ENCODE data around the gene MTX1.

The MTX1 gene

GRCh38 chr1:155175927-155176371 is 32.5 kb upstream of the MTX1 start:
- Histone ChIP-seq H3K4me3 (ENCODE audit: low read length) (no peak overlapping the region), H3K4me1 (ENCODE audit: control insufficient read depth, insufficient read depth, low read length) (peaks cover 23% of the 10 kb centered on the region), H3K27me3 (ENCODE audit: control insufficient read depth, insufficient read depth, low read length) (no peaks in the 10 kb centered on the region), H3K9ac (ENCODE audit: low read depth, low read length) (no peak overlapping the region), H3K36me3 (ENCODE audit: insufficient read depth, low read length) (peaks cover 9% of the 10 kb centered on the region), H3K9me3 (replicated peaks; ENCODE audit: low read length) (no peaks in the 10 kb centered on the region), H3K4me2 (ENCODE audit: low read length) (no peak overlapping the region)

- H3K4me1 ChIP-seq (ENCODE audit: control insufficient read depth, insufficient read depth, low read length) = peaks cover 23% of the 10 kb centered on the region
- no peak overlapping the region for H3K4me2 ChIP-seq (ENCODE audit: low read length)
- peaks cover 9% of the 10 kb centered on the region for H3K36me3 ChIP-seq (ENCODE audit: insufficient read depth, low read length)
- no peaks in the 10 kb centered on the region for H3K9me3 ChIP-seq (replicated peaks; ENCODE audit: low read length)
- no peaks in the 10 kb centered on the region for H3K27me3 ChIP-seq (ENCODE audit: control insufficient read depth, insufficient read depth, low read length)
- H3K9ac ChIP-seq (ENCODE audit: low read depth, low read length) = no peak overlapping the region
- no peak overlapping the region for H3K4me3 ChIP-seq (ENCODE audit: low read length)
Measured at GRCh38 chr1:155176544-155177071, 31.9 kb upstream of the MTX1 start.

GRCh38 chr1:155177192-155177917 is 31.1 kb upstream of the MTX1 start:
- Histone ChIP-seq H3K9ac (ENCODE audit: low read depth, low read length) (no peak overlapping the region), H3K36me3 (ENCODE audit: insufficient read depth, low read length) (peaks cover 9% of the 10 kb centered on the region), H3K4me2 (ENCODE audit: low read length) (no peak overlapping the region), H3K4me1 (ENCODE audit: control insufficient read depth, insufficient read depth, low read length) (peaks cover 16% of the 10 kb centered on the region), H3K27me3 (ENCODE audit: control insufficient read depth, insufficient read depth, low read length) (no peaks in the 10 kb centered on the region), H3K4me3 (ENCODE audit: low read length) (no peak overlapping the region), H3K9me3 (replicated peaks; ENCODE audit: low read length) (no peaks in the 10 kb centered on the region)

GRCh38 chr1:155177918-155178281 is 30.6 kb upstream of the MTX1 start:
- Histone ChIP-seq H3K4me3 (ENCODE audit: low read length) (no peak overlapping the region), H3K9me3 (replicated peaks; ENCODE audit: low read length) (no peaks in the 10 kb centered on the region), H3K9ac (ENCODE audit: low read depth, low read length) (no peak overlapping the region), H3K4me1 (ENCODE audit: control insufficient read depth, insufficient read depth, low read length) (peaks cover 15% of the 10 kb centered on the region), H3K27me3 (ENCODE audit: control insufficient read depth, insufficient read depth, low read length) (no peaks in the 10 kb centered on the region), H3K4me2 (ENCODE audit: low read length) (no peak overlapping the region), H3K36me3 (ENCODE audit: insufficient read depth, low read length) (peaks cover 9% of the 10 kb centered on the region)

GRCh38 chr1:155178441-155179111 is 29.9 kb upstream of the MTX1 start:
- no peak overlapping the region for H3K4me3 ChIP-seq (ENCODE audit: low read length)
- H3K4me2 ChIP-seq (ENCODE audit: low read length) = no peak overlapping the region
- H3K36me3 ChIP-seq (ENCODE audit: insufficient read depth, low read length) = peaks cover 9% of the 10 kb centered on the region
- H3K27me3 ChIP-seq (ENCODE audit: control insufficient read depth, insufficient read depth, low read length) = no peaks in the 10 kb centered on the region
- H3K4me1 ChIP-seq (ENCODE audit: control insufficient read depth, insufficient read depth, low read length) = peaks cover 11% of the 10 kb centered on the region
- no peaks in the 10 kb centered on the region for H3K9me3 ChIP-seq (replicated peaks; ENCODE audit: low read length)
- H3K9ac ChIP-seq (ENCODE audit: low read depth, low read length) = no peak overlapping the region

- Histone ChIP-seq H3K4me1 (ENCODE audit: control insufficient read depth, insufficient read depth, low read length) (peaks cover 4% of the 10 kb centered on the region), H3K36me3 (ENCODE audit: insufficient read depth, low read length) (peaks cover 9% of the 10 kb centered on the region)
Measured at GRCh38 chr1:155179112-155180031, 29.1 kb upstream of the MTX1 start.

GRCh38 chr1:155181371-155182051 is 27.0 kb upstream of the MTX1 start:
- no peak overlapping the region for H3K4me3 ChIP-seq (ENCODE audit: low read length)
- H3K4me1 ChIP-seq (ENCODE audit: control insufficient read depth, insufficient read depth, low read length) = peaks cover 2% of the 10 kb centered on the region
- H3K9ac ChIP-seq (ENCODE audit: low read depth, low read length) = no peak overlapping the region
- peaks cover 9% of the 10 kb centered on the region for H3K36me3 ChIP-seq (ENCODE audit: insufficient read depth, low read length)
- no peaks in the 10 kb centered on the region for H3K9me3 ChIP-seq (replicated peaks; ENCODE audit: low read length)
- no peak overlapping the region for H3K4me2 ChIP-seq (ENCODE audit: low read length)
- no peaks in the 10 kb centered on the region for H3K27me3 ChIP-seq (ENCODE audit: control insufficient read depth, insufficient read depth, low read length)

More at GRCh38 chr1:155179112-155180031, 29.1 kb upstream of the MTX1 start:
- Histone ChIP-seq H3K9ac (ENCODE audit: low read depth, low read length) (no peak overlapping the region), H3K4me3 (ENCODE audit: low read length) (no peak overlapping the region), H3K9me3 (replicated peaks; ENCODE audit: low read length) (no peaks in the 10 kb centered on the region), H3K4me2 (ENCODE audit: low read length) (no peak overlapping the region), H3K27me3 (ENCODE audit: control insufficient read depth, insufficient read depth, low read length) (no peaks in the 10 kb centered on the region)

- H3K4me2 ChIP-seq (ENCODE audit: low read length) = no peak overlapping the region
- H3K36me3 ChIP-seq (ENCODE audit: insufficient read depth, low read length) = peaks cover 9% of the 10 kb centered on the region
- H3K9me3 ChIP-seq (replicated peaks; ENCODE audit: low read length) = no peaks in the 10 kb centered on the region
Measured at GRCh38 chr1:155182052-155182550, 26.4 kb upstream of the MTX1 start.

GRCh38 chr1:155183775-155184221 is 24.7 kb upstream of the MTX1 start:
- no peaks in the 10 kb centered on the region for H3K9me3 ChIP-seq (replicated peaks; ENCODE audit: low read length)

More at GRCh38 chr1:155182052-155182550, 26.4 kb upstream of the MTX1 start:
- H3K27me3 ChIP-seq (ENCODE audit: control insufficient read depth, insufficient read depth, low read length) = no peaks in the 10 kb centered on the region
- H3K4me1 ChIP-seq (ENCODE audit: control insufficient read depth, insufficient read depth, low read length) = peaks cover 2% of the 10 kb centered on the region
- no peak overlapping the region for H3K9ac ChIP-seq (ENCODE audit: low read depth, low read length)
- H3K4me3 ChIP-seq (ENCODE audit: low read length) = no peak overlapping the region

GRCh38 chr1:155184351-155184811 is 24.1 kb upstream of the MTX1 start:
- Histone ChIP-seq H3K4me1 (ENCODE audit: control insufficient read depth, insufficient read depth, low read length) (peaks cover 2% of the 10 kb centered on the region), H3K9me3 (replicated peaks; ENCODE audit: low read length) (no peaks in the 10 kb centered on the region), H3K27me3 (ENCODE audit: control insufficient read depth, insufficient read depth, low read length) (no peaks in the 10 kb centered on the region), H3K4me3 (ENCODE audit: low read length) (no peak overlapping the region), H3K4me2 (ENCODE audit: low read length) (no peak overlapping the region), H3K36me3 (ENCODE audit: insufficient read depth, low read length) (peaks cover 4% of the 10 kb centered on the region), H3K9ac (ENCODE audit: low read depth, low read length) (no peak overlapping the region)

More at GRCh38 chr1:155183775-155184221, 24.7 kb upstream of the MTX1 start:
- Histone ChIP-seq H3K4me3 (ENCODE audit: low read length) (no peak overlapping the region), H3K4me1 (ENCODE audit: control insufficient read depth, insufficient read depth, low read length) (peaks cover 2% of the 10 kb centered on the region), H3K27me3 (ENCODE audit: control insufficient read depth, insufficient read depth, low read length) (no peaks in the 10 kb centered on the region), H3K9ac (ENCODE audit: low read depth, low read length) (no peak overlapping the region), H3K4me2 (ENCODE audit: low read length) (no peak overlapping the region), H3K36me3 (ENCODE audit: insufficient read depth, low read length) (peaks cover 9% of the 10 kb centered on the region)
